Immature natural killer cell (primary cell): ENCODE measurements around the gene CCR4. TPM values are rescaled to one million over a fixed set of nuclear protein-coding genes. Genes with fewer than 3 reads are reported as not detected.

Experiments used
- DNase-seq, 3 donors: peaks; one replicate each; pipeline ENCODE4 v3.0.0; 2022; ENCODE audit warnings: mixed read lengths in 1 of 3
- H3K27ac Mint-ChIP-seq, 6 donors: one replicate each; pipeline ENCODE4 v1.8.0; 2020; ENCODE audit warnings: mixed read lengths in 6 of 6, mild to moderate bottlenecking in 5 of 6, inconsistent platforms in 4 of 6, moderate library complexity in 3 of 6
- H3K27me3 Mint-ChIP-seq, 3 donors: one replicate each; pipeline ENCODE4 v1.8.0; 2020 to 2021; ENCODE audit warnings: low read depth in 3 of 3, mild to moderate bottlenecking in 3 of 3, mixed read lengths in 3 of 3, moderate library complexity in 3 of 3, inconsistent platforms in 1 of 3
- H3K36me3 Mint-ChIP-seq, 3 donors: one replicate each; pipeline ENCODE4 v1.8.0; 2020; ENCODE audit warnings: mixed read lengths in 3 of 3, inconsistent platforms in 2 of 3, mild to moderate bottlenecking in 2 of 3
- H3K4me1 Mint-ChIP-seq, 2 donors: one replicate each; pipeline ENCODE4 v1.8.0; 2020; ENCODE audit warnings: inconsistent platforms in 2 of 2, mild to moderate bottlenecking in 2 of 2, mixed read lengths in 2 of 2, moderate library complexity in 1 of 2
- H3K4me3 Mint-ChIP-seq, 5 donors: one replicate each; pipeline ENCODE4 v1.8.0; 2020; ENCODE audit warnings: mild to moderate bottlenecking in 5 of 5, mixed read lengths in 5 of 5, inconsistent platforms in 3 of 5, moderate library complexity in 3 of 5
- H3K9me3 Mint-ChIP-seq, 6 donors: one replicate each; pipeline ENCODE4 v1.8.0; 2020; ENCODE audit warnings: mild to moderate bottlenecking in 6 of 6, mixed read lengths in 6 of 6, inconsistent platforms in 4 of 6, moderate library complexity in 3 of 6
- polyA plus RNA-seq, 3 donors: library from polyadenylated mRNA; unstranded; fragments of 300-500 nt; fragmentation: Illumina TruSeq; gene quantifications; one replicate each; pipeline ENCODE4 v1.2.3, GENCODE V29; 2021

CCR4 gene
- polyA plus RNA-seq, 3 donors from 2014 or later, result 0.08 TPM; not detected in 2

DNA sequence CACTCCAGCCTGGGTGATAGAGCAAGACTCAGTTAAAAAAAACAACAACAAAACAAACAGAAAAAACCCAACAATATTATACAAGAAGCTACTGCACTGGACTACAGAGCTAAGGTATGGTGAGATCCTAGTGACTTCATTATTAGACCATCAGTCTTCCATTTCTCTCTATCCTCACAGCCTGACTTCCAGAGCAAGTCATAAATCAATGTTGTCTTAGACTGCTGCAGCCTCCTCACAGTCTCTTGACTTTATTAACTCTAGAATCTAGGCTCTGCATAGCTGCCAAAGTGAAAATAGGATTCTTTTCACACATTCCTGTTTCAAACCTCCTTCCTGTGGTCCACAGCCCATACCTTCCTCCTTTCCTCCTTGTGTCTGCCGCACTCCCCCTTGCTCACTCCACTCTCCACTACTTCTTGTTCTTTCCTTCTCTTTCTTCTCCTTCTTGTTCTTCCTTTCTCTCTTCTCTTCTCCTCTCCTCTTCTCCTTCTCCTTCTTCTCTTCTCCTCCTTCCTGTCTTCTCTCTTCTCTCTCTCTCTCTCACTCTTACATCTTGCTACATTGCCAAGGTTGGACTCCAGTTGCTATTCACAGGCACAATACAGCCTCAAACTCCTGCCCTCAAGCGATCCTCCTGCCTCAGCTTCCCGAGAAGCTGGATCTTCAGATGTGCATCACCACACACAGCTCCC is 49.4 kb downstream of the CCR4 start:
- Mint-ChIP-seq H3K36me3 (peaks cover 21 to 56% (median 24%) of the 10 kb centered on the region in 3 donors), H3K4me1 (peaks cover 0 to 6% of the 10 kb centered on the region in 2 donors), H3K27me3 (peaks cover 0 to 2% (median 0%) of the 10 kb centered on the region in 3 donors), H3K4me3 (no peak overlapping the region), H3K9me3 (no peaks in the 10 kb centered on the region), H3K27ac (peak overlapping the region in 2 of 6 donors; percentile 33 to 84)
- DNase-seq, result no peak

GRCh38 chr3:33001889-33002288 is 50.4 kb downstream of the CCR4 start:
- no peaks in the 10 kb centered on the region for H3K9me3 Mint-ChIP-seq
- peaks cover 13 to 52% (median 20%) of the 10 kb centered on the region in 3 donors for H3K36me3 Mint-ChIP-seq
- peaks cover 0 to 6% of the 10 kb centered on the region in 2 donors for H3K4me1 Mint-ChIP-seq
- H3K27me3 Mint-ChIP-seq, result peaks cover 0 to 2% (median 0%) of the 10 kb centered on the region in 3 donors
- H3K27ac Mint-ChIP-seq, result no peak overlapping the region
- DNase-seq, result no peak
- H3K4me3 Mint-ChIP-seq, result no peak overlapping the region

DNA sequence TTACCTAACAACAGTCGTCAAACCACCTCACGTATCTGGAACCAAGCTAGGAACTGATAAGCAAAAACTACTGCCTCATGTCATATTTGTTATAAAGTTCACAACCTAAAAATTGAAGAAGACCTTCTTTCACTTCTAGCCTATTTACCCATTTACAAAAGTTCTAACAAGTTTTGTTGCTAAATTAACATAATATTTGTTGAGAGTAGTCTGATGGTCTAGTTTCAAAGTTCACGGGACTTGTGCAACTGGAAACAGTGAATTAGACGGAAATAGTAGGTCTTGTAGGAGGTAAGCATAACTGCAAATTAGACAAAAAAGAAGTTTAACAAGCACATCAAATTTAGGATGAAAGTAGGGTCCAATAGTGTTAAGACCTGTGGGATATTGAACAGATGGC is 51.9 kb downstream of the CCR4 start:
- Mint-ChIP-seq H3K4me3 (no peak overlapping the region), H3K4me1 (peaks cover 6 to 13% of the 10 kb centered on the region in 2 donors), H3K27me3 (peaks cover 0 to 4% (median 2%) of the 10 kb centered on the region in 3 donors), H3K36me3 (peaks cover 20 to 52% (median 29%) of the 10 kb centered on the region in 3 donors), H3K9me3 (no peaks in the 10 kb centered on the region), H3K27ac (no peak overlapping the region)
- no peak for DNase-seq

GRCh38 chr3:33004205-33004604 is 52.8 kb downstream of the CCR4 start:
- no peak overlapping the region for H3K27ac Mint-ChIP-seq
- no peak overlapping the region for H3K4me3 Mint-ChIP-seq
- DNase-seq, result no peak
- H3K9me3 Mint-ChIP-seq, result no peaks in the 10 kb centered on the region
- H3K4me1 Mint-ChIP-seq, result peaks cover 11 to 16% of the 10 kb centered on the region in 2 donors
- H3K27me3 Mint-ChIP-seq, result peaks cover 0 to 4% (median 2%) of the 10 kb centered on the region in 3 donors
- peaks cover 20 to 46% (median 28%) of the 10 kb centered on the region in 3 donors for H3K36me3 Mint-ChIP-seq

GRCh38 chr3:33004961-33005360 is 53.5 kb downstream of the CCR4 start:
- H3K27ac Mint-ChIP-seq, result no peak overlapping the region
- no peak overlapping the region for H3K4me3 Mint-ChIP-seq

More at GRCh38 chr3:33004961-33005360, 53.5 kb downstream of the CCR4 start:
- Mint-ChIP-seq H3K9me3 (no peaks in the 10 kb centered on the region), H3K4me1 (peaks cover 11 to 16% of the 10 kb centered on the region in 2 donors), H3K36me3 (peaks cover 24 to 49% (median 33%) of the 10 kb centered on the region in 3 donors), H3K27me3 (peaks cover 0 to 4% (median 2%) of the 10 kb centered on the region in 3 donors)
- no peak for DNase-seq

Other genes starting within 250 kb of the CCR4 start
- gene TRIM71, start 133.6 kb upstream of the CCR4 start, polyA plus RNA-seq, result not detected
- 10 to 100 TPM; 36.8 to 60.0 (median 47.2) TPM for gene GLB1, start 145.5 kb downstream of the CCR4 start, polyA plus RNA-seq
- 1 to 10 TPM in 1 of 3 donors, under 1 TPM in 1, not detected in 1; 0.10 to 2.2 TPM for gene TMPPE, start 145.5 kb downstream of the CCR4 start, polyA plus RNA-seq
- 100 to 1,000 TPM in 1 of 3 donors, 10 to 100 TPM in 2; 57.8 to 102 (median 58.7) TPM for gene CRTAP, start 162.4 kb downstream of the CCR4 start, polyA plus RNA-seq